Measurements from ENCODE around the gene TOP3B.

- TF ChIP-seq POLR2AphosphoS5 (IDR thresholded peaks at IDR 0.05; ENCODE audit: low read depth, low read length) (no peak), PAX5 (IDR thresholded peaks at IDR 0.05; ENCODE audit: insufficient read depth, low read length, severe bottlenecking) (no peak), TAF1 (IDR thresholded peaks at IDR 0.05; ENCODE audit: low read depth, low read length) (no peak), POLR2A (IDR thresholded peaks at IDR 0.05; ENCODE audit: low read depth, low read length) (no peak)
These were observed 33.6 kb downstream of the TOP3B start for GRCh38 chr22:21948824-21949568.
